SU-DHL-6 (cell line): ENCODE data around the gene MANSC4.
"Not testable (repeated sequence)": the region's sequence is repeated elsewhere in the genome, so short reads cannot be mapped to it uniquely, and the experiment has no call there.

ENCODE experiments used
- CTCF ChIP-seq: fragments of 200-600 bp; sonication (generic); IDR thresholded peaks from one replicate; pipeline ENCODE4 v1.5.1; 2017; ENCODE audit warnings: antibody characterized with exemption, mild to moderate bottlenecking, low read length, moderate library complexity; ENCODE audit not compliant: insufficient read depth, poor library complexity, severe bottlenecking
- EZH2phosphoT487 ChIP-seq: fragments of 200-600 bp; sonication (generic), shearing (Covaris generic); conservative IDR thresholded peaks from 2 replicates; pipeline ENCODE4 v1.6.1; 2018; ENCODE audit warnings: mild to moderate bottlenecking, antibody characterized with exemption, low read length, moderate library complexity, mixed read lengths

GRCh38 chr12:27734321-27734720 is 45.7 kb downstream of the MANSC4 start:
- not testable (repeated sequence) for TF ChIP-seq CTCF, EZH2phosphoT487
